CD4-positive, alpha-beta T cell treated with Interleukin-17A for 1 hour (primary cell): ENCODE results near the gene OARD1.

ENCODE experiments used
- DNase-seq: peaks from one replicate; pipeline ENCODE4 v3.0.0-alpha.2; 2020

Gene OARD1

GRCh38 chr6:41074692-41075436, 2.7 kb upstream of the OARD1 start:
- DNase-seq = no peak

GRCh38 chr6:41073968-41074691, 2.0 kb upstream of the OARD1 start:
- peak; percentile 70 for DNase-seq

GRCh38 chr6:41073203-41073967, 1.2 kb upstream of the OARD1 start:
- peak; percentile 91 for DNase-seq

GRCh38 chr6:41072836-41073202, 663 bp upstream of the OARD1 start, which contains the start of gene NFYA:
NFYA (plus strand) TSS chr6:41072974; CDS start chr6:41079090, 6,116 bp downstream.
- no peak for DNase-seq

- DNase-seq = no peak
Observed at GRCh38 chr6:41071501-41071922, 644 bp downstream of the OARD1 start.

- DNase-seq = peak; percentile 68
Observed at GRCh38 chr6:41066867-41067304, 5.3 kb downstream of the OARD1 start.

- no peak for DNase-seq
Observed at GRCh38 chr6:41065550-41066026, 6.6 kb downstream of the OARD1 start.

GRCh38 chr6:41064841-41065240, 7.3 kb downstream of the OARD1 start:
- DNase-seq = no peak

- no peak for DNase-seq
Observed at GRCh38 chr6:41063884-41064285, 8.3 kb downstream of the OARD1 start.

GRCh38 chr6:41062056-41062455, 10.1 kb downstream of the OARD1 start:
- DNase-seq = no peak

GRCh38 chr6:41061196-41061726, 10.9 kb downstream of the OARD1 start:
- no peak for DNase-seq

- no peak for DNase-seq
Observed at GRCh38 chr6:41059556-41059955, 12.6 kb downstream of the OARD1 start.

- no peak for DNase-seq
Observed at GRCh38 chr6:41058783-41059181, 13.4 kb downstream of the OARD1 start.

- DNase-seq = no peak
Observed at GRCh38 chr6:41056768-41057490, 15.2 kb downstream of the OARD1 start.

GRCh38 chr6:41055149-41055548, 17.0 kb downstream of the OARD1 start:
- no peak for DNase-seq

- no peak for DNase-seq
Observed at GRCh38 chr6:41054511-41054910, 17.6 kb downstream of the OARD1 start.

- no peak for DNase-seq
Observed at GRCh38 chr6:41053041-41053440, 19.1 kb downstream of the OARD1 start, which contains the start of gene APOBEC2. APOBEC2 (plus strand) TSS chr6:41053202; CDS start chr6:41053348, 146 bp downstream.

GRCh38 chr6:41051873-41052272, 20.3 kb downstream of the OARD1 start:
- DNase-seq = peak; percentile 14

- no peak for DNase-seq
Observed at GRCh38 chr6:41050536-41050935, 21.6 kb downstream of the OARD1 start.

GRCh38 chr6:41049955-41050354, 22.2 kb downstream of the OARD1 start:
- DNase-seq = no peak

GRCh38 chr6:41049521-41049920, 22.6 kb downstream of the OARD1 start:
- DNase-seq = no peak
